HepG2 (cell line): Measurements from ENCODE around the gene SYNM. TPM values are rescaled to one million over a fixed set of nuclear protein-coding genes. Genes with fewer than 3 reads are reported as not detected.

ENCODE experiments used
- ARNT2 ChIP-seq: sonication (generic); formaldehyde crosslinking; IDR thresholded peaks from 2 replicates; pipeline ENCODE4 v1.8.0; 2022; ENCODE audit warnings: mild to moderate bottlenecking, low read depth, missing genetic modification reagents, moderate library complexity
- BORCS8-MEF2B ChIP-seq: sonication (generic); formaldehyde crosslinking; IDR thresholded peaks from 2 replicates; pipeline ENCODE4 v1.8.0; 2022; ENCODE audit warnings: mild to moderate bottlenecking, missing genetic modification reagents
- CHD2 ChIP-seq: IDR thresholded peaks from 2 replicates; pipeline ENCODE4 v1.6.1; 2011; ENCODE audit warnings: low read depth, low read length, improper control_type of control experiment
- ELF3 ChIP-seq: IDR thresholded peaks from 2 replicates; pipeline ENCODE4 v1.6.1; 2016; ENCODE audit warnings: missing genetic modification reagents, missing compliant biosample characterization
- ETV5 ChIP-seq: IDR thresholded peaks from 2 replicates; pipeline ENCODE4 v1.6.1; 2018; ENCODE audit warnings: missing biosample characterization, missing genetic modification reagents, inconsistent platforms, borderline replicate concordance
- FOSL2 ChIP-seq: sonication (generic); formaldehyde crosslinking; IDR thresholded peaks from 2 replicates; pipeline ENCODE4 v1.4.0; 2020; ENCODE audit warnings: missing genetic modification reagents
- GATA4 ChIP-seq: sonication (generic); IDR thresholded peaks from 2 replicates; pipeline ENCODE4 v1.6.1; 2016; ENCODE audit warnings: antibody characterized with exemption, low read depth, borderline replicate concordance
- HMG20B ChIP-seq: conservative IDR thresholded peaks from 2 replicates; pipeline ENCODE4 v1.6.1; 2016; ENCODE audit warnings: missing genetic modification reagents, missing compliant biosample characterization
- KDM5B ChIP-seq: sonication (generic); formaldehyde crosslinking; IDR thresholded peaks from 2 replicates; pipeline ENCODE4 v1.4.0; 2020; ENCODE audit warnings: missing genetic modification reagents, mild to moderate bottlenecking, borderline replicate concordance
- KLF6 ChIP-seq: IDR thresholded peaks from 2 replicates; pipeline ENCODE4 v1.8.0; 2016; ENCODE audit warnings: missing biosample characterization, missing genetic modification reagents
- KLF9 ChIP-seq: IDR thresholded peaks from 2 replicates; pipeline ENCODE4 v1.6.1; 2016; ENCODE audit warnings: low read depth
- NPAS2 ChIP-seq: sonication (generic); formaldehyde crosslinking; IDR thresholded peaks from 2 replicates; pipeline ENCODE4 v1.8.0; 2022; ENCODE audit warnings: mild to moderate bottlenecking, missing genetic modification reagents, borderline replicate concordance
- RARA ChIP-seq: IDR thresholded peaks from 2 replicates; pipeline ENCODE4 v1.6.1; 2016; ENCODE audit warnings: missing genetic modification reagents, missing compliant biosample characterization
- SP1 ChIP-seq, 2 experiments: fragments of 450-650 bp in 1 of 2; sonication (generic) in 1 of 2; formaldehyde crosslinking in 1 of 2; IDR thresholded peaks; 2 replicates each; pipeline versions ENCODE4 v1.4.0 to v1.6.1; 2016 to 2020; ENCODE audit warnings: missing genetic modification reagents in 1 of 2
- TP53 ChIP-seq: sonication (generic); formaldehyde crosslinking; conservative IDR thresholded peaks from 2 replicates; pipeline ENCODE4 v1.4.0; 2020; ENCODE audit warnings: missing genetic modification reagents
- ZBTB3 ChIP-seq: sonication (generic); formaldehyde crosslinking; IDR thresholded peaks from 2 replicates; pipeline ENCODE4 v1.4.0; 2020; ENCODE audit warnings: low read depth, mild to moderate bottlenecking, moderate library complexity, missing genetic modification reagents, borderline replicate concordance
- ZBTB8A ChIP-seq: sonication (generic); formaldehyde crosslinking; IDR thresholded peaks from 2 replicates; pipeline ENCODE4 v1.4.0; 2020; ENCODE audit warnings: mild to moderate bottlenecking, low read depth, missing genetic modification reagents, borderline replicate concordance
- ZFP62 ChIP-seq: sonication (generic); formaldehyde crosslinking; IDR thresholded peaks from 2 replicates; pipeline ENCODE4 v1.4.0; 2020; ENCODE audit warnings: missing genetic modification reagents
- ZNF263 ChIP-seq: sonication (generic); formaldehyde crosslinking; IDR thresholded peaks from 2 replicates; pipeline ENCODE4 v1.4.0; 2020; ENCODE audit warnings: missing genetic modification reagents
- ZNF468 ChIP-seq: sonication (generic); formaldehyde crosslinking; IDR thresholded peaks from 2 replicates; pipeline ENCODE4 v1.8.0; 2022; ENCODE audit warnings: mild to moderate bottlenecking, moderate library complexity, missing genetic modification reagents
- ZNF496 ChIP-seq: sonication (generic); formaldehyde crosslinking; IDR thresholded peaks from 2 replicates; pipeline ENCODE4 v1.8.1; 2023; ENCODE audit warnings: mild to moderate bottlenecking, moderate library complexity, missing genetic modification reagents; ENCODE audit not compliant: insufficient replicate concordance
- ZNF605 ChIP-seq: sonication (generic); formaldehyde crosslinking; IDR thresholded peaks from 2 replicates; pipeline ENCODE4 v1.8.0; 2022; ENCODE audit warnings: mild to moderate bottlenecking, missing genetic modification reagents
- ZNF776 ChIP-seq: sonication (generic); formaldehyde crosslinking; IDR thresholded peaks from 2 replicates; pipeline ENCODE4 v1.4.0; 2020; ENCODE audit warnings: mild to moderate bottlenecking, missing genetic modification reagents
- ZNF781 ChIP-seq: sonication (generic); formaldehyde crosslinking; IDR thresholded peaks from 2 replicates; pipeline ENCODE4 v1.5.1; 2020; ENCODE audit warnings: borderline replicate concordance, mild to moderate bottlenecking, missing genetic modification reagents; ENCODE audit errors: not compliant biosample characterization
- ZZZ3 ChIP-seq: sonication (generic); formaldehyde crosslinking; IDR thresholded peaks from 2 replicates; pipeline ENCODE4 v1.4.0; 2020; ENCODE audit warnings: missing genetic modification reagents, mild to moderate bottlenecking, borderline replicate concordance
- polyA plus RNA-seq, 8 experiments: library from polyadenylated mRNA; depleted of rRNA in 3 of 8; stranded (reverse) in 7 of 8; unstranded in 1 of 8; fragments of >200 nt; fragmentation: Illumina TruSeq in 4 of 8; extraction: Trizol in 4 of 8; gene quantifications; 2 replicates each; pipeline versions ENCODE4 v1.2.1 to v1.2.3, GENCODE V29; 2011 to 2016; ENCODE audit warnings: low read depth in 4 of 8, missing spikeins in 1 of 8, mixed read lengths in 1 of 8; ENCODE audit not compliant: insufficient read depth in 1 of 8
- total RNA-seq, 5 experiments: library from RNA; depleted of rRNA; stranded (reverse); fragments of >200 nt; fragmentation: Illumina TruSeq; extraction: Trizol; gene quantifications; 2 replicates each; pipeline ENCODE4 v1.2.3, GENCODE V29; 2016; ENCODE audit warnings: low read depth in 1 of 5
- TF ChIP-seq, protein P1 (sequence below): sonication (generic); formaldehyde crosslinking; IDR thresholded peaks from 2 replicates; pipeline ENCODE4 v1.4.0; 2020; ENCODE audit warnings: missing genetic modification reagents
- TF ChIP-seq, protein P2 (sequence below): sonication (generic); formaldehyde crosslinking; IDR thresholded peaks from 2 replicates; pipeline ENCODE4 v1.4.0; 2020; ENCODE audit warnings: mild to moderate bottlenecking, low read depth, missing genetic modification reagents
- TF ChIP-seq, protein P3 (sequence below): sonication (generic); formaldehyde crosslinking; IDR thresholded peaks from 2 replicates; pipeline ENCODE4 v1.5.1; 2020; ENCODE audit warnings: mild to moderate bottlenecking, missing genetic modification reagents

Gene SYNM
- total and polyA plus RNA-seq, 2 of the 13 experiments (the other 11 are each of a cell fraction or from before 2014, with no cell fraction given) = 1.1 to 3.7 TPM

DNA sequence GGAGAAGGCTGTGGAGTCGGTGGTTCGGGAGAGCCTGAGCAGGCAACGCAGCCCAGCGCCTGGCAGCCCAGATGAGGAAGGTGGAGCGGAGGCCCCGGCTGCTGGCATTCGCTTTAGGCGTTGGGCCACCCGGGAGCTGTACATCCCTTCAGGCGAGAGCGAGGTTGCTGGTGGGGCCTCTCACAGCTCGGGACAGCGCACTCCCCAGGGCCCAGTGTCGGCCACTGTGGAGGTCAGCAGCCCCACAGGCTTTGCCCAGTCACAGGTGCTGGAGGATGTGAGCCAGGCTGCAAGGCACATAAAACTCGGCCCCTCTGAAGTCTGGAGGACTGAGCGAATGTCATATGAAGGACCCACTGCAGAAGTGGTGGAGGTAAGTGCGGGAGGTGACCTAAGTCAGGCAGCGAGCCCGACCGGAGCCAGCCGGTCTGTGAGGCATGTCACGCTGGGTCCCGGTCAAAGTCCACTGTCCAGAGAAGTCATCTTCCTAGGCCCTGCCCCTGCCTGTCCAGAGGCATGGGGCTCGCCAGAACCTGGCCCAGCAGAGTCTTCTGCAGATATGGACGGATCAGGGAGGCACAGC lies 26.7 kb downstream of the SYNM start (continued):
- TF ChIP-seq ZBTB8A (CRISPR knock-in tag) (no peak), BORCS8-MEF2B (CRISPR knock-in tag) (no peak), ZNF263 (CRISPR knock-in tag) (no peak), ZZZ3 (CRISPR knock-in tag) (no peak), RARA (CRISPR knock-in tag) (peak; percentile 54), NPAS2 (CRISPR knock-in tag) (no peak), KLF6 (CRISPR knock-in tag) (no peak), KDM5B (CRISPR knock-in tag) (peak; percentile 46; the same call in 1 of the 2 replicates), FOSL2 (CRISPR knock-in tag) (peak; percentile 64), ZNF781 (CRISPR knock-in tag) (no peak), CHD2 (no peak), ZNF496 (CRISPR knock-in tag) (no peak), ZNF468 (CRISPR knock-in tag) (no peak), ELF3 (CRISPR knock-in tag) (peak; percentile 39; the same call in 1 of the 2 replicates), ARNT2 (CRISPR knock-in tag) (no peak), ZNF605 (peak; percentile 62), ETV5 (CRISPR knock-in tag) (no peak), ZNF776 (CRISPR knock-in tag) (no peak), HMG20B (CRISPR knock-in tag) (0 out of 2 replicates have a peak, but pooled peaks have one; percentile 24), ZBTB3 (CRISPR knock-in tag) (no peak), ZFP62 (CRISPR knock-in tag) (no peak), TP53 (no peak), GATA4 (no peak), SP1 (IDR thresholded peaks at IDR 0.05) (no peak), SP1 (CRISPR knock-in tag; IDR thresholded peaks at IDR 0.05) (no peak), KLF9 (CRISPR knock-in tag) (no peak)
- TF ChIP-seq, protein P1, sequence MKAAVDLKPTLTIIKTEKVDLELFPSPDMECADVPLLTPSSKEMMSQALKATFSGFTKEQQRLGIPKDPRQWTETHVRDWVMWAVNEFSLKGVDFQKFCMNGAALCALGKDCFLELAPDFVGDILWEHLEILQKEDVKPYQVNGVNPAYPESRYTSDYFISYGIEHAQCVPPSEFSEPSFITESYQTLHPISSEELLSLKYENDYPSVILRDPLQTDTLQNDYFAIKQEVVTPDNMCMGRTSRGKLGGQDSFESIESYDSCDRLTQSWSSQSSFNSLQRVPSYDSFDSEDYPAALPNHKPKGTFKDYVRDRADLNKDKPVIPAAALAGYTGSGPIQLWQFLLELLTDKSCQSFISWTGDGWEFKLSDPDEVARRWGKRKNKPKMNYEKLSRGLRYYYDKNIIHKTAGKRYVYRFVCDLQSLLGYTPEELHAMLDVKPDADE (CRISPR knock-in tag) = no peak
- TF ChIP-seq, protein P2, sequence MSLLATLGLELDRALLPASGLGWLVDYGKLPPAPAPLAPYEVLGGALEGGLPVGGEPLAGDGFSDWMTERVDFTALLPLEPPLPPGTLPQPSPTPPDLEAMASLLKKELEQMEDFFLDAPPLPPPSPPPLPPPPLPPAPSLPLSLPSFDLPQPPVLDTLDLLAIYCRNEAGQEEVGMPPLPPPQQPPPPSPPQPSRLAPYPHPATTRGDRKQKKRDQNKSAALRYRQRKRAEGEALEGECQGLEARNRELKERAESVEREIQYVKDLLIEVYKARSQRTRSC (CRISPR knock-in tag) = no peak
- TF ChIP-seq, protein P3, sequence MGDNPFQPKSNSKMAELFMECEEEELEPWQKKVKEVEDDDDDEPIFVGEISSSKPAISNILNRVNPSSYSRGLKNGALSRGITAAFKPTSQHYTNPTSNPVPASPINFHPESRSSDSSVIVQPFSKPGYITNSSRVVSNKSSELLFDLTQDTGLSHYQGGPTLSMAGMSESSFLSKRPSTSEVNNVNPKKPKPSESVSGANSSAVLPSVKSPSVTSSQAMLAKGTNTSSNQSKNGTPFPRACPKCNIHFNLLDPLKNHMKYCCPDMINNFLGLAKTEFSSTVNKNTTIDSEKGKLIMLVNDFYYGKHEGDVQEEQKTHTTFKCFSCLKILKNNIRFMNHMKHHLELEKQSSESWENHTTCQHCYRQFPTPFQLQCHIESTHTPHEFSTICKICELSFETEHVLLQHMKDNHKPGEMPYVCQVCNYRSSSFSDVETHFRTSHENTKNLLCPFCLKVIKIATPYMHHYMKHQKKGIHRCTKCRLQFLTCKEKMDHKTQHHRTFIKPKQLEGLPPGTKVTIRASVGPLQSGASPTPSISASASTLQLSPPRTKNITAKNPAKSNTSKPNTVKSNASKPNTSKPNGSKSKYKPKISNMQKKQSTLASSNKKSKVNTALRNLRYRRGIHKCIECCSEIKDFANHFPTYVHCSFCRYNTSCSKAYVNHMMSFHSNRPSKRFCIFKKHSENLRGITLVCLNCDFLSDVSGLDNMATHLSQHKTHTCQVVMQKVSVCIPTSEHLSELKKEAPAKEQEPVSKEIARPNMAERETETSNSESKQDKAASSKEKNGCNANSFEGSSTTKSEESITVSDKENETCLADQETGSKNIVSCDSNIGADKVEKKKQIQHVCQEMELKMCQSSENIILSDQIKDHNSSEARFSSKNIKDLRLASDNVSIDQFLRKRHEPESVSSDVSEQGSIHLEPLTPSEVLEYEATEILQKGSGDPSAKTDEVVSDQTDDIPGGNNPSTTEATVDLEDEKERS (CRISPR knock-in tag) = no peak
